Stimulated activated CD4-positive, alpha-beta T cell treated with anti-CD3 and anti-CD28 coated beads, TNF-alpha, amount 100 ng/mL, for 1 hour (primary cell): ENCODE data around the gene TBC1D7.

Source experiments
- DNase-seq, 3 donors: peaks; one replicate each; pipeline ENCODE4 v3.0.0-alpha.2; 2020; ENCODE audit warnings: low read depth in 3 of 3, low spot score in 1 of 3

TBC1D7 gene

GRCh38 chr6:13273931-13274706 lies 54.2 kb downstream of the TBC1D7 start:
- peak; percentile 1 to 54 (median 40) for DNase-seq

DNA sequence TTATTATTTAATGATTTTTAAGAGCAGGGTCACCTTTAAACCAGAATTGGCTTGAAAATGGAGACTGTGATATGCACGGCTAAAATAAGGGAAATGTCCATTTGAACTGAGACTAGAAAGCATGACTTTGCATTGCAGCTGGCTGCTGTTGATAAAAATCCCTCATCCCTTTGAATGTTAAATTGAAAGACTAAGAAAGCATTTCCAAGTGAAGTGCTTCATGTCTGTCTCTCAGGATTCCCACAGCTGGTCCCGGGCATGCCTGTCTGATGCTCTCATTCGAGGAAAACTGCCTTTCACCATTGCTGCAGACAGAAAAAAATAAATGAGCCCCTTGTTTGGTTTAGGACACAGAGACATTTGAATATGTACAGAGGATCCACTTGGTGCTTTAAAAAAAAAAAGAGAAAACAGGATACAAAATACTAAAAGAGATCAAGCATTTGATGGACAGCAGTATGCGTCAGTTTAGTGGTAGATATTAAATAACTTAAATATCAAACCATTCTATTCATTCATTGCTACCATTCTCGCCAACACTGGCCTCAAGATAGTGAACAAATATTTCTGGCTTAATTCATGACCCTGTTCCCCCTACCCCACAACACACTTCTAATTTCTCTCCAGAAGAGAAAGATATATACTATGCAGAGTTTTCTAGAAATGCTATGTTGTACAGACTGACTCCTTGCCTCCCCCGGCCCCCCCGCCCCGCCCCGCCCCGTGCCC lies 55.0 kb downstream of the TBC1D7 start:
- no peak for DNase-seq

DNA sequence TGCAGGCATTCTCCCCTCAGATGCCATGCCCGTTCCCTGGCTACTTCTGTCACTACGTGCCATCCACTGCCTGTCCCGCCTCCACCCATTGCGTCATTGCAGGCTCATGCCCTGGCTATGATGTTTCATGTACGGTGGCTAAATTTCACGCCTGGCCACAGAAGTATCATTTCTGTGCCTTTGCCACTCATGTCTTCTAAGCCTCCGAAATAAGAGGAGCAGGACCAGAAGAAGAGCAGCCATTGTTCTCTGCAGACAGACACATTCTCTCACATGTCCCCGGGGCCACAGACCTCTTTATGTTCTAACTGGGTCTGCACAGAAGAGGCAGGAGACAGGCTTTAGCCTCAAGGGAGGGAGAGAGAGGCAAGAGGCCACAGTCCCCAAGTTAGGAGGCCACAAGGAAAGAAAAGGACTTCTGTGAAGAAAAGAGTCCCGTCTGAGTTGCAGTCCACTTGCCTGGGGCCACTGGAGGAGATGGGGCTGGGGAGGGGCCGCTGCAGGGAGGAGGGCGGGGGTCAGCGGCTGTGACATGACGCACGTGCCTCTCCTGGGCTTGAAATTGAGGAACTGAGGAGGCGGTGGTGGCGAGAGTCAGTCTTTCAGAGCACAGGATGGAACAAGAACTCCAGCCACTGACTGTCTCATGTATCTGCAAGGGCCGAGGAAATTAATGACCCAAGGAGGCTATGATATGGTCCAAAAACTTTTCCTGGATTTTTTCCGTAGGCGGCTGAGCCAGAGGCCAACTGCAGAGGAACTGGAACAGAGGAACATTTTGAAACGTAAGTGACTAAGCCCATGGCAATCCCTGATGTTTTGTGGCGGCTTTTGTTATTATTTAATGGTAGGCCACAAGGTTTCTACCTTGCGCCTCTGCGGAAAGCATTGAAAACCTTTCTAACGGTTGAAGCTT lies 55.9 kb downstream of the TBC1D7 start:
- DNase-seq, result no peak

GRCh38 chr6:13268913-13269518 lies 59.3 kb downstream of the TBC1D7 start:
- no peak for DNase-seq

DNA sequence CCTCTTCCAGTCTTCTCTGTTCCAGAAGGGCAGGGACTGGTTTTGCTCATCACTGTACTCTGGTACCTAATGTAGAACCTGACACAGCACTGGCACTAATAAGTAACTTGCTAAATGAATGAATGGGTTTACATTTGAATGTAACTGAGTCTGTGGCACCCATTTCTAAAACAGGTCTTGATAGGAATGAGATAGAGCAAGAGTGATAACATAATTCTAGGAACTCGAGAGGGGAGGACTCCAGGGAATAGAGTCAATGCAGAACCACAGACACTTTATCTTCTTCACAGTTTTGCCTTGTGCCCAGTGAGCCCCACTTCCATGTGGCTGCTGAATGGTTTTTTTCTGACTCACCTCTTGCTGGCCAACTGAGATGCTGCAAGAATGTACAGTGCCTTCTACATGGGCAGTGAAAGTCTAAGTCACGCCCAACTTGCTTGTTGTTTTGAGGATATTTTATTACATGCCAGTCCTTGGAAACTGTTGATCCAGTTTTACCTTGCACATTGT lies 61.1 kb downstream of the TBC1D7 start:
- DNase-seq, result no peak

DNA sequence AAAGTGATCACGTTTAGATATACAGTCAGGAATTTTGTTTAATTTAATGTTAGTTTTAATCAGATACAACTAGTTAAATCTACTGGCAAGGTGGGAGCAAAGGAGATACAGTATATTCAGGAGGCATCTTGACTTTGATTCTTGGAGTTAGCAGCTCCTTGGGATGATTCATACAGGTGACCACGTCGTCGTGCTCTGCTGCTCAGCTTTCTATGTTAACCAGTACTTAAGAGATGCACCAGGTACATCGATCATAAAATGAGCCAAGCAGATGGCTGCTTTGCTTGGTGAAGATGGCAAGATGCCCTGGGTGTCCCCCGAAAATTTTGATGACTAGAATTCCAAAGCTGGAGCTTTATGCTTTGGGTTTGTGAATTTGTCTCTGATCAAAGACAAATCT lies 64.7 kb downstream of the TBC1D7 start:
- no peak for DNase-seq

DNA sequence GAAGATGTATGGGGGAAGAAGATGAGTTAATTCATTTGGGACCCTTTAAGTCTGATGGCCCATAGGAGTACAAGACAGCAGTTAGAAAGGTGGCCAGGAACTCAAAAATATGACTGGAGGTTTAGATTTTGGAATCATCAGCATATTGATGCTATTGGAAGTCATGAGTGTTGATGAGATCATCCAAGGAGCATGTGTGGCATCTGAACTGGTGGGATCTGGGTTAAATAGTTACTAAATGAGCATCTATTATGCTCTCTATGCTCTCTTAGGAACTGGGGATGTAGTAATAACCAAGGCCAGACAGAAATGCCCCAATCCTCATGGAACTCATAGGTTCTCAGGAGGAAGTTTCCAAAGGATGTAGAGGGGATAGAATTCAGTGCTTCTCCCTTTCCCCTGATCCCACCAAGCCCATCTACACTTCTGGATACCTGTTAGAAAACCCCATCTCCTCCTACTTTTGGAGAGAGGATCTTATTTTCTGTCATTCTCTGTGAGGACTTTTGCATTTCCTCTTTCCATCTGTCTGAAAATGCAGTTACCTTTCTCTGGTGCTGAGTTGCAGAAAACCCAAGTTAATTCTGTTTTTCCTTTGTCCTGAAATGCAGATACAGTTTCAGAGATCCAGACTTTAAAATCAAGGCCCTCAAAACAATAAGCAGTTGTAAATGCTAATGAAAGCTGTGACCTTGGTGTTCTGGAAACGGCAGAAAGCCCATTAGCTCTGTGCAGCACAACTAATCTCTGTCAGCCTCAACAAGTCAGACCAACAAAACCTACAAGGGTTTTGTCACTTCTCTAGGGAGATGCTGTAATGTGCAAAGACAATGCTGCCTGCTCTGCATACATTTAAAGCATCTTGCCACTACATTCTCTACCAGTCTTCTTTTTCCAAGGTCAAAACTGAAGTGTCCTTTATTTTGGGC lies 65.8 kb downstream of the TBC1D7 start:
- DNase-seq, result no peak

GRCh38 chr6:13261464-13261994 lies 66.8 kb downstream of the TBC1D7 start:
- DNase-seq, result no peak

- no peak for DNase-seq
Measured at GRCh38 chr6:13260831-13261230, 67.5 kb downstream of the TBC1D7 start.

DNA sequence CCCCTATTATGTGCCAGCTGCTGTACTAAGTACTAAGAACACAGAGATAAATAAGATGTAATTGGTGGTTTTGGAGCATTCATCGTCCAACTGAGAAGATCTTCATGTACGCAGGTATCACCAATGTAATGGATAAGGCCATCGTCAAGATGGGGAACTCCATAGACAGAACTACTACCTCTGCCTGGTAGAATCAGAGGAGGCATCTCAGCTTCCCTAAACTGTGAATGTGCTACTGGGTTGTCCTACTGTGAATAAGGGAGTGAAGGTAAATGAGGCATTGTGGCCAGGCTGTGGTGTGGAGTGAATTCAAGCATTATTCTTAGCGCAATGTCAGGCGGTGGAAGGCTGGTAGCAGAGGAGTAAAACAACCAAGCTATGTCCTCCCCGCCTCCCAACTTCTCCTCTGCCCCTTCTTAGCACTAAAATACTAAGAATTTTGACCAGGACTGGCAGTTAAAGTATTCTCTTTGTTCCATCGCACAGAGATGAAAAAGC lies 68.2 kb downstream of the TBC1D7 start:
- DNase-seq, result no peak

GRCh38 chr6:13259393-13259792 lies 68.9 kb downstream of the TBC1D7 start:
- no peak for DNase-seq

GRCh38 chr6:13256266-13257001 lies 71.9 kb downstream of the TBC1D7 start:
- DNase-seq, result no peak
